OCI-LY7 (cell line): ENCODE results near the gene SELENOS. TPM values are rescaled to one million over a fixed set of nuclear protein-coding genes. Genes with fewer than 3 reads are reported as not detected.
"Not testable (repeated sequence)": the region's sequence is repeated elsewhere in the genome, so short reads cannot be mapped to it uniquely, and the experiment has no call there.

Experiments
- BruUV-seq: library from RNA; stranded (reverse); fragments of 400-500 nt; replicated peaks from 2 replicates; lab custom pipeline; 2021; lab: Mats Ljungman, UMichigan
- CTCF ChIA-PET: fragments of 300-600 bp; sonication (Branson Sonifier 250); formaldehyde crosslinking; loops from one replicate; lab custom pipeline; 2022; ENCODE audit warnings: antibody characterized with exemption; ENCODE audit not compliant: unreplicated experiment; lab: Charles Lee
- POLR2A ChIA-PET: fragments of 300-600 bp; sonication (Branson Sonifier 250); formaldehyde crosslinking; loops from one replicate; lab custom pipeline; 2022; ENCODE audit warnings: antibody characterized with exemption; lab: Charles Lee
- DNase-seq: peaks from one replicate; pipeline ENCODE4 v3.0.0-alpha.2; 2015; ENCODE audit warnings: low spot score
- H2AFZ ChIP-seq: fragments of 200-600 bp; sonication (generic), shearing (Covaris generic); 2 replicates; pipeline ENCODE4 v1.6.1; 2014; ENCODE audit warnings: mild to moderate bottlenecking, antibody characterized with exemption, low read length, moderate library complexity
- H3K27ac ChIP-seq: fragments of 200-600 bp; sonication (generic); 2 replicates; pipeline ENCODE4 v1.5.1; 2014; ENCODE audit warnings: mixed run types, low read depth, mild to moderate bottlenecking, moderate library complexity, low read length, inconsistent platforms; ENCODE audit not compliant: poor library complexity, severe bottlenecking
- H3K36me3 ChIP-seq: fragments of 200-600 bp; sonication (generic); 2 replicates; pipeline ENCODE4 v1.6.1; 2014; ENCODE audit warnings: mild to moderate bottlenecking, antibody characterized with exemption, low read length, moderate library complexity, mixed read lengths; ENCODE audit not compliant: insufficient read depth
- H3K4me1 ChIP-seq: fragments of 200-600 bp; sonication (generic); 2 replicates; pipeline ENCODE4 v1.5.1; 2014; ENCODE audit warnings: mild to moderate bottlenecking, low read length; ENCODE audit not compliant: insufficient read depth, poor library complexity, severe bottlenecking
- H3K4me2 ChIP-seq: fragments of 200-600 bp; sonication (generic); 2 replicates; pipeline ENCODE4 v1.6.1; 2014; ENCODE audit warnings: mild to moderate bottlenecking, low read length
- H3K4me3 ChIP-seq: fragments of 200-600 bp; sonication (generic); 2 replicates; pipeline ENCODE4 v1.5.1; 2014; ENCODE audit warnings: mild to moderate bottlenecking, low read depth, low read length; ENCODE audit not compliant: poor library complexity, severe bottlenecking
- H3K79me2 ChIP-seq: fragments of 200-600 bp; sonication (generic); 2 replicates; pipeline ENCODE4 v1.6.1; 2016; ENCODE audit warnings: low read depth, mild to moderate bottlenecking, low read length, moderate library complexity, mixed read lengths; ENCODE audit not compliant: insufficient read depth
- H3K9me2 ChIP-seq: fragments of 200-600 bp; sonication (generic); 2 replicates; pipeline ENCODE4 v1.6.1; 2016; ENCODE audit warnings: mild to moderate bottlenecking, low read length, mixed read lengths; ENCODE audit not compliant: insufficient read depth
- H3K9me3 ChIP-seq: fragments of 200-600 bp; sonication (generic); 2 replicates; pipeline ENCODE4 v1.6.1; 2014; ENCODE audit warnings: mild to moderate bottlenecking, mixed run types, low read length, mixed read lengths
- H4K20me1 ChIP-seq: fragments of 200-600 bp; sonication (generic); 2 replicates; pipeline ENCODE4 v1.6.1; 2014; ENCODE audit warnings: mild to moderate bottlenecking, antibody characterized with exemption, low read length, moderate library complexity, mixed read lengths; ENCODE audit not compliant: insufficient read depth
- CTCF ChIP-seq: fragments of 200-600 bp; sonication (generic); conservative IDR thresholded peaks from 2 replicates; pipeline ENCODE4 v1.5.1; 2014; ENCODE audit warnings: mild to moderate bottlenecking, antibody characterized with exemption, low read length, moderate library complexity, mixed read lengths
- EZH2phosphoT487 ChIP-seq: fragments of 200-600 bp; sonication (generic); IDR thresholded peaks from 2 replicates; pipeline ENCODE4 v1.6.1; 2018; ENCODE audit warnings: low read depth, borderline replicate concordance, mild to moderate bottlenecking, mixed run types, antibody characterized with exemption, low read length, moderate library complexity, mixed read lengths
- intact Hi-C: fragments of 100-400 bp; cut with micrococcal nuclease; formaldehyde crosslinking; loops from one replicate; pipeline ENCODE4 v1.10.0; 2022; ENCODE audit not compliant: unreplicated experiment
- total RNA-seq, 2 experiments: library from RNA; depleted of rRNA in 1 of 2; stranded (reverse); fragments of >200 nt in 1 of 2; shearing (Covaris generic) in 1 of 2; gene quantifications; 2 replicates each; pipeline ENCODE4 v1.2.3, GENCODE V29; 2014 to 2022

SELENOS gene
- total RNA-seq, 2 experiments from 2014 or later: 29.1 to 36.1 TPM

DNA sequence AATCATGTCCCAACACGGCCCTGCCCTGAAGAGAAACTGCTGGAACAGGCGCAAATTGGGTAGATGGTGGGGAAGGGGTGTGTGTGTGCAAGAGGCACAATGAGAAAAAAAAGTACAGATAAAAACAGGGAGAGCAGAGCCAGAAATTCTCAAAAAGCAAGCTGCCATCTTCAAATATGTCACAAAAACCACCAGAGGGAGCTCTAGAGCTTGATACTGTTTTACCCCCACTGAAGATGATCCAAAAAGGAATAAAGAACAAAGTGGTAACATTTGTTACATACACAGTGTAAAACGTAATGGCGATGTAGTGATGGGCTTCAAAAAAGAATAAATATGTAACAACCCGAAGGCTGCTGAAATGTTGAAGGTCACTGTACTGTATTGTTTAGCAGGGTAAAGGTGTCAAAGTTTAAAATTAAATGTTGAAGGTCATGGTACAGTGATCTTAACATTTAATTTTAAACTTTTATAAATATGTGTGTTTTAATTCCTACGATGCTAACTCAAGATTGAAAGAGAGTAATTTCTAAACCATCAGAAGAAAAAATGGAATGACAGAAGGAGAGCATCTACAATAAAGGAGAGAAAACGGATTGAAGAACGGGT is 11.7 kb upstream of the SELENOS start:
- H3K79me2 ChIP-seq: peaks cover 74% of the 10 kb centered on the region
- peaks cover 99% of the 10 kb centered on the region for H3K36me3 ChIP-seq

DNA sequence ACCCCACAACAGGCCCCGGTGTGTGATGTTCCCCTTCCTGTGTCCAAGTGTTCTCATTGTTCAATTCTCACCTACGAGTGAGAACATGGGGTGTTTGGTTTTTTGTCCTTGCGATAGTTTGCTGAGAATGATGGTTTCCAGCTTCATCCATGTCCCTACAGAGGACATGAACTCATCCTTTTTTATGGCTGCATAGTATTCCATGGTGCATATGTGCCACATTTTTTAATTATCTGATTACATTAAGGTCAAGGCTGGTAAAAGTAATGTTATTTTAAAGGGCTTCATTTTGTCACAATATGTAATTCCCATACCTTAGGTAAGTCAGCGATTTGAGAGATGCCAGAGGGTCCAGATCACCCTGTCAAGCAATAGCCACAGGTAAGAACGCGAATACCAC is 10.1 kb upstream of the SELENOS start:
- H3K9me3 ChIP-seq: not testable (repeated sequence)
- H3K36me3 ChIP-seq: peaks cover 99% of the 10 kb centered on the region

More for the DNA sequence above, 11.7 kb upstream of the SELENOS start:
- Histone ChIP-seq H3K4me1 (peaks cover 20% of the 10 kb centered on the region), H3K27ac (no peak overlapping the region), H3K4me3 (no peak overlapping the region), H4K20me1 (peaks cover 43% of the 10 kb centered on the region), H3K9me2 (no peaks in the 10 kb centered on the region), H2AFZ (no peak overlapping the region), H3K9me3 (no peaks in the 10 kb centered on the region), H3K4me2 (no peak overlapping the region)
- intact Hi-C loops: no loop called here
- peak; percentile 76 for DNase-seq
- TF ChIP-seq CTCF (peak; percentile 87), EZH2phosphoT487 (no peak)
- POLR2A ChIA-PET: no interaction called here
- BruUV-seq: no TSS peak
- CTCF ChIA-PET: interaction anchor here (1.0 kb wide), 1 partner anchor 21 kb away, joined by 3 read pairs; no protein-coding TSS in a partner anchor

DNA sequence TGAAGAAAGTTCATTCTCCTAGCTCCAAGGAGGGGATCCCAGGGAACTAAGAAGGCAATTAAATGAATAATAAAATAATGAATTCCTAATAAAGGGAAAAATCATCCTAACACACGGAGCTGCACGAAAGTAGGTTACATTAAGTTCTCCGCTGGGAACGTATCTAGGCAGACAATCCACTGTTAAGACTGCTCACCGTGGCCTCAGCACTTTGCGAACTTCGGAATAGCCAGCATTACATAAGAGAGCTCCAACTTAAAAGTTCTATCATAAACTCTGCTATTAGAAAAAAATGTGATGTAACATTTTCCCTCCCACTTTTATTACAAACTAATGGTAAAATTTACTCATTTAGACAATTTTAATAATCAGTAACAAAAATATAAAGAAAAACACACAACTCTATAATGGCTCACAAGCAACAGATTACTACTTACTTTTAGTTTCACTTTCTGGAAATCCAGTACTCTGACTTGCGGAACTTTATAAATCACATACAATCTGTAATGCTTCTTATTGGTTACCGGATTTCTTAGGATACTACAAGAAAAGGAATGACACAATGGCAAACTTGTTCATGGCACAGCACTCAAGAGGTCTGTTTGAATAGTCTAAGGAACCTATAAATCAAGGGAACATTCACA is 9.3 kb upstream of the SELENOS start:
- no peak overlapping the region for H3K4me3 ChIP-seq
- peaks cover 49% of the 10 kb centered on the region for H3K79me2 ChIP-seq
- peaks cover 5% of the 10 kb centered on the region for H3K4me1 ChIP-seq
- POLR2A ChIA-PET: interaction anchor here (1.5 kb wide), 1 partner anchor 8 kb away, joined by 9 read pairs; the partner anchor contains the start of gene SNRPA1
- peaks cover 25% of the 10 kb centered on the region; the same call in 1 of the 2 replicates for H4K20me1 ChIP-seq
- H3K9me3 ChIP-seq: no peaks in the 10 kb centered on the region
- intact Hi-C loops: no loop called here
- peaks cover 99% of the 10 kb centered on the region for H3K36me3 ChIP-seq
- H3K4me2 ChIP-seq: no peak overlapping the region
- no TSS peak for BruUV-seq
- H3K27ac ChIP-seq: no peak overlapping the region
- CTCF ChIA-PET: no interaction called here
- no peaks in the 10 kb centered on the region for H3K9me2 ChIP-seq
- TF ChIP-seq CTCF (no peak), EZH2phosphoT487 (no peak)
- DNase-seq: no peak
- no peak overlapping the region for H2AFZ ChIP-seq

More for the DNA sequence above, 10.1 kb upstream of the SELENOS start:
- intact Hi-C loops, BruUV-seq, H2AFZ ChIP-seq, H3K4me3 ChIP-seq, H3K4me2 ChIP-seq, H3K9me2 ChIP-seq, DNase-seq, H3K27ac ChIP-seq: not testable (repeated sequence)
- H3K79me2 ChIP-seq: peaks cover 57% of the 10 kb centered on the region
- ChIA-PET POLR2A (interaction anchor here (0.6 to 0.7 kb wide), 2 partner anchors 375 to 1832 kb away, joined by 3 to 5 read pairs; no protein-coding TSS in a partner anchor), CTCF (interaction anchor here (0.8 kb wide), 1 partner anchor 368 kb away, joined by 3 read pairs; no protein-coding TSS in a partner anchor)
- peaks cover 32% of the 10 kb centered on the region; the same call in 1 of the 2 replicates for H4K20me1 ChIP-seq
- H3K4me1 ChIP-seq: peaks cover 12% of the 10 kb centered on the region
